ENCODE measurements around the gene OTUB1.

The OTUB1 gene

GRCh38 chr11:63978551-63979239 is 7.5 kb upstream of the OTUB1 start:
- no peak for DNase-seq

- no peak for DNase-seq
Observed at GRCh38 chr11:63979426-63979825, 6.8 kb upstream of the OTUB1 start.

DNA sequence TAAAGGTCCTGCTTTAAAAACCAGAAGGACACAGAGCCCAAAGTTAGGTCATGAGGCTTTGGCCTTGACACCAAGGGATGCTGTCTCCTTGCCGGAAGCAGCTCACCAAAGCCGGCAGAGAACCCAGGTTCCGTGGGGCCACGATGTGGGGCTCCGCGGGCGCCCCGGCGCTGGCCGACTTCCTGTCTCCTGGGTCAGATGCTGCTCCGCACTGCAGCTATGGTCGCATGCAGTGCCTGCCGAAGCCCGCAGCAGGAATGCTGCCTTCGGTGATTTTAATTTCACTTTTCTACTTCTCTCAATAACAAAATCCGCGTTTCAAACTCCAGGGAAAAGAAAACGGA is 454 bp upstream of the OTUB1 start:
- DNase-seq, result no peak

- DNase-seq, result no peak
Observed at GRCh38 chr11:63986932-63987513, 785 bp downstream of the OTUB1 start.

DNA sequence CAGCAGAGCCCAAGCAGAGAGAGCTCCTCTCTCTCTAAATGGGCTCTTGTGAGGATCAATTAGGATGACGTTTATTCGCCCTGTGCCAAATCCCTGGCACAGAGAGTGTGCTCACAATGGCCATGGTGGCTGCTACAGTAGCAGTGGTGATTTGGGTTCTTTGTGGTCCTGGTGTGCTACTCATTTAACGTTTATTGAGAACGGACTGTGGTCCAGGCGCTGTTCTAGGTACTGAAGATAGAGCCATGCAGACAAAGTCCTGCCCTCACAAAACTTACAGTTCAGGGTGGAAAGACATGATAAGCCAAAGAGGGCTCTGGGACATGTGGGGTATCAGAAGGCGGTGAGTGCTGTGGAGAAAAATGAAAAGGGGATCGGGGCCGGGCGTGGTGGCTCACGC is 5.3 kb downstream of the OTUB1 start:
- no peak for DNase-seq

DNA sequence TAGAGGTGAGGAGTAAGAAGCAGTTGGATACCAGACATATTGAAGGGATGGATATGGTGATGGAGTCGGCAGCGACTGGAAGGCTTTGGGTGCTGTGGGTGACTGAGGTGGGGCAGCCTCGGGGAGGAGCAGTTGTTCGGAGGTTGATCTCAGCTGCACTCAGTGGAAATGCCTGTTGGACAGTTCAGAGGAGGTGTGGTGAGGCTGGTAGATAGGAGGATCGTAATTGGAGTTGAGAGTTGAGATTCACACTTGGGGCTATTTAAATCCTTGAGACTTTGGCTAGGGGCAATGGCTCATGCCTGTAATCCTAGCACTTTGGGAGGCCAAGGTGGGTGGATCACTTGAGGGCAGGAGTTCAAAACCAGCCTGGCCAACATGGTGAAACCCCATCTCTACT is 6.9 kb downstream of the OTUB1 start:
- no peak for DNase-seq

DNA sequence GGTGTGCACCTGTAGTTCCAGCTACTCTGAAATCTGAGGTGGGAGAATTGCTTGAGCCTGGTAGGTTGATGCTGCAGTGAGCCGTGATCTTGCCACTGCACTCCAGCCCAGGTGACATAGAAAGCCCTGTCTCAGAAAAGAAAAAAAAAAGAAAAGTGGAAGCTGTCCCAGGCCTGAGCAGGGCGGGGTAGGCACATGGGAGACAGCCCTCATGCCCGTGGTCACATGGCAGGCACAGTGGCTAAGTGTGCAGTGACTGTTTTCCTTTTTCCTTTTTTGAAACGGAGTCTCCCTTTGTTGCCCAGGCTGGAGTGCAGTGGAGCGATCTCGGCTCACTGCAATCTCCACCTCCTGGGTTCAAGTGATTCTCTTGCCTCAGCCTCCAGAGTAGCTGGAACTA is 7.8 kb downstream of the OTUB1 start:
- DNase-seq, result no peak

DNA sequence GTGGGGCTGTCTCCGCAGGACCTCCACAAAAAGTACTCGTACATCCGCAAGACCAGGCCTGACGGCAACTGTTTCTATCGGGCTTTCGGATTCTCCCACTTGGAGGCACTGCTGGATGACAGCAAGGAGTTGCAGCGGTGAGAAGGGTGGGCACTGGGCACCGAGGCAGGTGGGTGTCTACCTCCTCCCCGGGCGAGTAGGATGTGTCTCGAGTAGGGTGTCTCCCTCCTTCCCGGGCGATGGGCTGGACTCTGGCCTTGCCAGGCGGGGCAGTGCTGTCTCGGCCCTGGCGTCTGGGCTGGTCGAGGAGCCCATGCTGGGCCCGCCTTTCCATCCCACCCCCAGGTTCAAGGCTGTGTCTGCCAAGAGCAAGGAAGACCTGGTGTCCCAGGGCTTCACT is 10.3 kb downstream of the OTUB1 start:
- DNase-seq, result no peak

DNA sequence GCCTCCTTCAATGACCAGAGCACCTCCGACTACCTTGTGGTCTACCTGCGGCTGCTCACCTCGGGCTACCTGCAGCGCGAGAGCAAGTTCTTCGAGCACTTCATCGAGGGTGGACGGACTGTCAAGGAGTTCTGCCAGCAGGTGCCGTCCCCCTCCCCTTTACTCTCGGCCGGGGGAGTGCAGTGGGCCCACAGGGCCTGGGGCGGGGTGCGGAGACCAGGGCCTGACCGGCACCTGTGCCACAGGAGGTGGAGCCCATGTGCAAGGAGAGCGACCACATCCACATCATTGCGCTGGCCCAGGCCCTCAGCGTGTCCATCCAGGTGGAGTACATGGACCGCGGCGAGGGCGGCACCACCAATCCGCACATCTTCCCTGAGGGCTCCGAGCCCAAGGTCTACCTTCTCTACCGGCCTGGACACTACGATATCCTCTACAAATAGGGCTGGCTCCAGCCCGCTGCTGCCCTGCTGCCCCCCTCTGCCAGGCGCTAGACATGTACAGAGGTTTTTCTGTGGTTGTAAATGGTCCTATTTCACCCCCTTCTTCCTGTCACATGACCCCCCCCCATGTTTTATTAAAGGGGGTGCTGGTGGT is 11.0 kb downstream of the OTUB1 start:
- DNase-seq, result no peak

DNA sequence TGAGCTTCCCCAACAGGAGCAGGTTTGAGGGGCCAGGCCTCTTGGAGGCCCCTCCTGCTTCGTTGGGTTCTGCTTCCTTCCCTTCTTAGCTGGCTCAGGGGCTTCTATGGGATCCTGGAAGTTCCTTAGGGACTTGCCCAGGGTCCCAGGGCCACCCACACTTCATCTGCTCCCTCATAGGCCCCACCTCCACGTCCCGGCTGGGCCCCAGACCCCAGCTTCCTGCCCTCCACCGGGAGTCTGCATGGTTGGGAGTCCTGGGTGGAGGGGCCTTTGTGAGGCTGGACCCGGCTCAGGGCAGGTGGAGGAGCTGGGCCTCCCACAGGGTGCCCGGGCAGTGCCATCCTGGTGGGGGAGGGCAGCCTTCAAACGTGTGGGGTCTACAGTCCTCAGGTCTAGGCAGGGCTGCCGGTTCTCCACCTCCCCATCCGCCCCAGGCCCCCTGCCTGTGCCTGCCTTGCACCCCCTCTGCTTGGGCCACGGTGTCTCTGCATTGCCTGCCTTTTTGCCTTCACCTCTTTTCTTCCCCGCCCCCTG is 11.6 kb downstream of the OTUB1 start:
- DNase-seq, result no peak

- no peak for DNase-seq
Observed at GRCh38 chr11:63998558-63999348, 12.5 kb downstream of the OTUB1 start.

DNA sequence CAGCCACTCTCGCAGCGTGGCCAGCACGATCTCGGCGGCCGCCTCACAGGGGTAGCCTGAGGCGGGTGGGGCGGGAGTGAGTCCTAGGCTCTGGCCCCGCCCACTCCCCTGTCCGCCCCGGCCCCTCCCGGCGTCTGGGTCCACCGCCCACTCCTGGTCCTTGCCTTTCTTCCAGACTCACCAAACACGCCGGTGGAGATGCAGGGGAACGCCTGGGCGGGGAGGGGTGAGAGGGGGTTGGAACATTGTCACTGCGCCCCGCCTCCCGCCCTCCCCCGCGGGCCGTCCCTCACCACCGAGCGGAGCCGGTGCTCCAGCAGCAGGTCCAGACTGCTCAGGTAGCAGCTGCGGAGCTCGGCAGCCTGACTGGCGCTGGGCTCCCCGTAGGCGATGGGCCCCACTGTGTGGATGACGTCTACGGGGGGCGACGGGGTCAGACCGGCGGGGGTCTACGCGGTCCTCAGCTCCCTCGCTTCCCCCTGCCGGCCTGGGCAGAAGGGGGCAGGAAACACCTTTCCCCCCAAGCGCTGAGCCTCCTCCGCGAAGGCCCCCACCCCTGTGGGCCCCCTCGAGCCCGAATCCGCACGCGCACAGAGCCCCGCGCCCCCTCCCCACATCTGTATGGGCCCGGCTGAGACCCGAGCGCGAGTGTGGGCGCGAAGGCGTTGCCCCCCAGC is 13.2 kb downstream of the OTUB1 start:
- DNase-seq, result no peak

- DNase-seq, result no peak
Observed at GRCh38 chr11:64000026-64000739, 13.9 kb downstream of the OTUB1 start.

DNA sequence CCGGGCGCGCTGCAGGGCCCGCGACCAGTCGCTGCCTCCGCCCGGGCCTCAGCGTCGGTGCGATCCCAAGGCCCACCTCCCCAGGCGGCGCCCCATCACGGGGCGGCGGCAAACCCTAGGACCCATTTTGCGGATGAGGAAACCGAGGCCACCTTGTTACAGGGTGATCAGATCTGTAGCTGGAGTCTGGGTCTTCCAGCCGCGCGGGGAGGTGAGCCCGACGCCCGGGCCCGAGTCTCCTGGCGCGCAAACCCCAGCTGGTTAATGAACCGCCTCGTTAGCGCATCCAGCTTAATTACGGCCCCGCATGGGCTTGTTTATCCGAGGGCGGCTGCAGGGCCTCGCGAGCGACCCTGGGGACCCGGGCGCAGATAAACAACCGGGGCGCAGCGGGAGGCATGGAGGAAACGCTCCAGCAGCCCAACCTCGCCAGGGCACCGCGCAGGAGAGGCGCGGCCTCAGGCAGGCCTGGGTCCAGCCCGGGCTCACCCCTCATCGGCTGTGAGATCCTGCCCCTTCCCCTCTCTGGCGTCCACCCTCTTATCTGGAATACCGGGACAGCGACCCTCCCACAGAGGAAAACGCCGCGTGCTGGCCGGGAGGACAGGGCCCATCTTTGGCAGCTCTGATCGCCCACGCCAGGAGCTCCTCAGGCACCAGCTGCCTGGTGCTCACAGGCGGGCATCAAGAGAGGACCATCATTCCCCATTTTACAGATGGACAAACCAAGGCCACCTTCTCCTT is 14.7 kb downstream of the OTUB1 start:
- no peak for DNase-seq

GRCh38 chr11:64001484-64002420 is 15.5 kb downstream of the OTUB1 start:
- no peak for DNase-seq

GRCh38 chr11:64003807-64004589 is 17.8 kb downstream of the OTUB1 start:
- no peak for DNase-seq

DNA sequence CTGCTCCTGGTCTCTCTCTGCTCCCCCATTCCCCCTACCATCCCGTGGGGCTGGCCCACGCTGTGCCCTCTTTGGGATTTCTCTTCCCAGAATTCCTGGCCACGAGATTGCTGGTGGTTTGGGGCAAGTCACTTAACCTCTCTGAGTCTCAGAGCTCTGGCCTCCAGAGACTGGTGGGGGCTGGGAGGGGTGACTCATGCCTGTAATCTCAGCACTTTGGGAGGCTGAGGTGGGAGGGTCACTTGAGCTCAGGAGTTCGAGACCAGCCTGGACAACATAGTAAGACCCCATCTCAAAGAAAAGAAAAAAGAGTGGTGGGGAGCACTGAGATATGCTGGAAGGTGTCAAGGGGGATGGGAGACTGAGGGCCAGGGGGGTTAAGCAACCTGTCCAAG is 18.3 kb downstream of the OTUB1 start:
- DNase-seq, result no peak

DNA sequence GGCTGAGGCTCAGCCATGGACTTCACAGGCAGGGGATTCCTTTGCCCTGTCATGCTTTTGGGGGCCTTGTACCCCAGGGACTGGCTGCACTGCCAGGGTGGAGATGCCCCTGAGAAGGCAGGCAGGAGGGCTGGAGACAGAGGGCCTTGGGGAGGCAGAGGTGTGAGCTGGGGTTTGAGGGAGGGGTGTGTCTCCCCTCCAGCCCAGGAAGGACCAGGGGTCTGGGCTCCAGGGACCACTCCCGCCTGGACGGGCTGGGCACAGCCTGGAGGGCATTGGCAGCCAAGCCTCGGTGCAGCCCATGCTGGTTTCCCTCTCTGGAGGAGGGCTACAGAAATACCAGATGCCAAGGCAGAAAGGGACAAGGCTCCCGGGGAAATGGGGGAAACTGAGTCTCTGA is 19.5 kb downstream of the OTUB1 start:
- no peak for DNase-seq

DNA sequence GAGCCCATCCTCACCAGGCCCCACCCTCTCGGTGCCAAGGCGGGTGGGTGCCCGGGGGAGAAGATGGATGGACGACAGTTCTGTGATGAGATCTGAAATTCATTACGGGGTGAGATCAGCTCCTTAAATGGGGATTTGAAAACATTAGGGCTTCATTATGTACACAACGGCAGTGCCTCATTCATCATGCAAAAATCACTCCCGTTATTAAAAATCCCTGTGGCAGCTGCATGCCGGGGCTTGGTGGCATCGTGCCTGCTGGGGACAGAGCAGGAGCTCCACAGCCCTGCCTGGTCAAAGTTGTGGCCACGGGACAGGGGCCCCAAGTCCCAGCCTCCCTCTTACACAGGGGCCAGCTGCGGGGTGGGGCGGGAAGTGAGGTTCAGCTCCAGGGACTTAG is 20.2 kb downstream of the OTUB1 start:
- no peak for DNase-seq

- DNase-seq, result no peak
Observed at GRCh38 chr11:64007160-64007628, 21.0 kb downstream of the OTUB1 start.

Data from NCI-H1694 treated with DMSO at 0.1 percent for 48 hours (cell line).